SU-DHL-6 (cell line): ENCODE results near the gene ZNF689.

Experiments
- EZH2phosphoT487 ChIP-seq: fragments of 200-600 bp; sonication (generic), shearing (Covaris generic); conservative IDR thresholded peaks from 2 replicates; pipeline ENCODE4 v1.6.1; 2018; ENCODE audit warnings: mild to moderate bottlenecking, antibody characterized with exemption, low read length, moderate library complexity, mixed read lengths
- TF ChIP-seq, protein P1 (sequence below): fragments of 200-600 bp; sonication (generic); IDR thresholded peaks from one replicate; pipeline ENCODE4 v1.5.1; 2017; ENCODE audit warnings: antibody characterized with exemption, mild to moderate bottlenecking, low read length, moderate library complexity; ENCODE audit not compliant: insufficient read depth, poor library complexity, severe bottlenecking

DNA sequence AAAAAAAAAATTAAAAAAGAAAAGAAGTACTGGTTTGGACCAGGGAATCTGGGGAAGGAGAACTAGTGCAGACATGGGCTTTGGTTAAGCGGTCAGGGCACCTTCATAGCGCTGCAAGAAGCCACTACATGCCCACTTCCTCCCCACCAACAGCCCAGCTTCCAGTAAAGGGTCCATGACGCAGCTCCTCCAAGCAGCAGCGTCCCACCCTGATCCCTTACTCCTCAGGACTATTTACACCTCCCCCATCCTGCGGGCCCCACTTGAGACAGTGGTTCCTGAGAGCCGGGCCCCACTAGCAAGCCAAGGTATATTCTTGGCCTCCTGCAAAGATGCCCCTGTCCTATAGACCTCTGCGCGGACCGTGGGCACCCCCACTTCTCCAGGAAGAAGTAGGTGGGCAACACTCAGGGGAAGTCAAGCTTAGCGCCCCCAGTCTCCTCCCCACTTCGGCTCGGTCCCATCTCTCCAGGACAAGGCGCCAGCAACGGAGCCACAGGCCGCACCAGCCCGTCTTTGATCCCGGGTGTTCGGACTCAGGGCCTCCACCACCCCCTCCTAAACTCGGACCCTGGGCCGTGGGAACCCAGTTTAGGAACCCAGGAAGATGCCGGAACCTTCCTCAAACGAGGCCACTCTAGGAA lies 39.7 kb upstream of the ZNF689 start:
- TF ChIP-seq, protein P1, sequence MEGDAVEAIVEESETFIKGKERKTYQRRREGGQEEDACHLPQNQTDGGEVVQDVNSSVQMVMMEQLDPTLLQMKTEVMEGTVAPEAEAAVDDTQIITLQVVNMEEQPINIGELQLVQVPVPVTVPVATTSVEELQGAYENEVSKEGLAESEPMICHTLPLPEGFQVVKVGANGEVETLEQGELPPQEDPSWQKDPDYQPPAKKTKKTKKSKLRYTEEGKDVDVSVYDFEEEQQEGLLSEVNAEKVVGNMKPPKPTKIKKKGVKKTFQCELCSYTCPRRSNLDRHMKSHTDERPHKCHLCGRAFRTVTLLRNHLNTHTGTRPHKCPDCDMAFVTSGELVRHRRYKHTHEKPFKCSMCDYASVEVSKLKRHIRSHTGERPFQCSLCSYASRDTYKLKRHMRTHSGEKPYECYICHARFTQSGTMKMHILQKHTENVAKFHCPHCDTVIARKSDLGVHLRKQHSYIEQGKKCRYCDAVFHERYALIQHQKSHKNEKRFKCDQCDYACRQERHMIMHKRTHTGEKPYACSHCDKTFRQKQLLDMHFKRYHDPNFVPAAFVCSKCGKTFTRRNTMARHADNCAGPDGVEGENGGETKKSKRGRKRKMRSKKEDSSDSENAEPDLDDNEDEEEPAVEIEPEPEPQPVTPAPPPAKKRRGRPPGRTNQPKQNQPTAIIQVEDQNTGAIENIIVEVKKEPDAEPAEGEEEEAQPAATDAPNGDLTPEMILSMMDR: no peak
- no peak for TF ChIP-seq EZH2phosphoT487
